GM19328 (cell line): Measurements from ENCODE around the gene DNAJC25.
"Not testable (repeated sequence)": the region's sequence is repeated elsewhere in the genome, so short reads cannot be mapped to it uniquely, and the experiment has no call there.

Source experiments
- ATAC-seq: cut with Tn5 transposase; IDR thresholded peaks from one replicate; pipeline ENCODE4 v1.9.1; 2021; ENCODE audit warnings: mild to moderate bottlenecking, moderate library complexity; ENCODE audit not compliant: unreplicated experiment

DNAJC25 gene

GRCh38 chr9:111631214-111631971, at the start of gene DNAJC25:
Gene DNAJC25, plus strand, starts transcription at chr9:111631334. Its CDS starts 74 bp downstream, at chr9:111631408.
- ATAC-seq: peak; percentile 95

- no peak for ATAC-seq
Observed at GRCh38 chr9:111582888-111583287, 48.2 kb upstream of the DNAJC25 start.

GRCh38 chr9:111586378-111586777, 44.8 kb upstream of the DNAJC25 start:
- no peak for ATAC-seq

- ATAC-seq: no peak
Observed at GRCh38 chr9:111588846-111589245, 42.3 kb upstream of the DNAJC25 start.

GRCh38 chr9:111597852-111598732, 33.0 kb upstream of the DNAJC25 start:
- no peak for ATAC-seq

- ATAC-seq: no peak
Observed at GRCh38 chr9:111598733-111599091, 32.4 kb upstream of the DNAJC25 start.

- ATAC-seq: no peak
Observed at GRCh38 chr9:111599092-111599954, 31.8 kb upstream of the DNAJC25 start, which contains the start of gene PTGR1. Gene PTGR1, minus strand, starts transcription at chr9:111599647. Its CDS starts 2,225 bp downstream, at chr9:111597422.

GRCh38 chr9:111599955-111600343, 31.2 kb upstream of the DNAJC25 start:
- no peak for ATAC-seq

GRCh38 chr9:111601237-111602018, 29.7 kb upstream of the DNAJC25 start:
- no peak for ATAC-seq

- no peak for ATAC-seq
Observed at GRCh38 chr9:111603041-111603440, 28.1 kb upstream of the DNAJC25 start.

- ATAC-seq: no peak
Observed at GRCh38 chr9:111604054-111604615, 27.0 kb upstream of the DNAJC25 start.

GRCh38 chr9:111605041-111605559, 26.0 kb upstream of the DNAJC25 start:
- ATAC-seq: no peak

GRCh38 chr9:111610149-111610548, 21.0 kb upstream of the DNAJC25 start:
- no peak for ATAC-seq

GRCh38 chr9:111610845-111611244, 20.3 kb upstream of the DNAJC25 start:
- no peak for ATAC-seq

GRCh38 chr9:111613436-111614040, 17.6 kb upstream of the DNAJC25 start:
- no peak for ATAC-seq

- no peak for ATAC-seq
Observed at GRCh38 chr9:111615928-111616327, 15.2 kb upstream of the DNAJC25 start.

GRCh38 chr9:111617349-111617748, 13.8 kb upstream of the DNAJC25 start:
- not testable (repeated sequence) for ATAC-seq

- ATAC-seq: no peak
Observed at GRCh38 chr9:111621895-111622480, 9.1 kb upstream of the DNAJC25 start.

- ATAC-seq: no peak
Observed at GRCh38 chr9:111622626-111623025, 8.5 kb upstream of the DNAJC25 start.
